ENCODE data around the gene SYNGR4. TPM values are rescaled to one million over a fixed set of nuclear protein-coding genes. Genes with fewer than 3 reads are reported as not detected.

SYNGR4 gene
- total and polyA plus RNA-seq, 9 donors = 0.17 TPM; not detected in 8

Other genes starting within 250 kb of the SYNGR4 start
- 20.4 TPM for gene LIG1, start 194.0 kb upstream of the SYNGR4 start, total RNA-seq
- gene LIG1, start 194.0 kb upstream of the SYNGR4 start, polyA plus RNA-seq (ENCODE audit: insufficient read depth in 1 of 8, insufficient read length in 8 of 8, low replicate concordance in 1 of 8) = 10 to 100 TPM; 20.2 to 37.4 (median 29.1) TPM
- 1.0 TPM for gene ZSWIM9, start 193.7 kb upstream of the SYNGR4 start, total RNA-seq
- gene ZSWIM9, start 193.7 kb upstream of the SYNGR4 start, polyA plus RNA-seq (ENCODE audit: insufficient read depth in 1 of 8, insufficient read length in 8 of 8, low replicate concordance in 1 of 8) = 1 to 10 TPM; 6.2 to 8.7 (median 7.6) TPM
- gene CARD8, start 108.5 kb upstream of the SYNGR4 start, total RNA-seq = 33.2 TPM
- 10 to 100 TPM; 29.3 to 42.6 (median 36.0) TPM for gene CARD8, start 108.5 kb upstream of the SYNGR4 start, polyA plus RNA-seq (ENCODE audit: insufficient read depth in 1 of 8, insufficient read length in 8 of 8, low replicate concordance in 1 of 8)
- 5.2 TPM for gene ZNF114, start 94.3 kb upstream of the SYNGR4 start, total RNA-seq
- 1 to 10 TPM; 1.8 to 4.5 (median 3.2) TPM for gene ZNF114, start 94.3 kb upstream of the SYNGR4 start, polyA plus RNA-seq (ENCODE audit: insufficient read depth in 1 of 8, insufficient read length in 8 of 8, low replicate concordance in 1 of 8)
- 67.4 TPM for gene EMP3, start 38.8 kb upstream of the SYNGR4 start, total RNA-seq
- 100 to 1,000 TPM; 121 to 166 (median 144) TPM for gene EMP3, start 38.8 kb upstream of the SYNGR4 start, polyA plus RNA-seq (ENCODE audit: insufficient read depth in 1 of 8, insufficient read length in 8 of 8, low replicate concordance in 1 of 8)
- gene TMEM143, start 427 bp upstream of the SYNGR4 start, total RNA-seq = 4.1 TPM
- 10 to 100 TPM in 7 of 8 donors, 1 to 10 TPM in 1; 8.0 to 17.4 (median 15.0) TPM for gene TMEM143, start 427 bp upstream of the SYNGR4 start, polyA plus RNA-seq (ENCODE audit: insufficient read depth in 1 of 8, insufficient read length in 8 of 8, low replicate concordance in 1 of 8)
- gene KDELR1, start 27.2 kb downstream of the SYNGR4 start, total RNA-seq = 57.5 TPM
- gene KDELR1, start 27.2 kb downstream of the SYNGR4 start, polyA plus RNA-seq (ENCODE audit: insufficient read depth in 1 of 8, insufficient read length in 8 of 8, low replicate concordance in 1 of 8) = 100 to 1,000 TPM; 104 to 162 (median 129) TPM
- 0.58 TPM for gene GRIN2D, start 29.3 kb downstream of the SYNGR4 start, total RNA-seq
- 1 to 10 TPM in 7 of 8 donors, under 1 TPM in 1; 0.93 to 3.1 (median 2.1) TPM for gene GRIN2D, start 29.3 kb downstream of the SYNGR4 start, polyA plus RNA-seq (ENCODE audit: insufficient read depth in 1 of 8, insufficient read length in 8 of 8, low replicate concordance in 1 of 8)
- 21.0 TPM for gene GRWD1, start 81.6 kb downstream of the SYNGR4 start, total RNA-seq
- 10 to 100 TPM; 20.4 to 29.9 (median 25.8) TPM for gene GRWD1, start 81.6 kb downstream of the SYNGR4 start, polyA plus RNA-seq (ENCODE audit: insufficient read depth in 1 of 8, insufficient read length in 8 of 8, low replicate concordance in 1 of 8)
- gene KCNJ14, start 91.2 kb downstream of the SYNGR4 start, total RNA-seq = 0.49 TPM
- gene KCNJ14, start 91.2 kb downstream of the SYNGR4 start, polyA plus RNA-seq (ENCODE audit: insufficient read depth in 1 of 8, insufficient read length in 8 of 8, low replicate concordance in 1 of 8) = 1 to 10 TPM in 2 of 8 donors, under 1 TPM in 6; 0.48 to 1.2 (median 0.92) TPM
- 24.2 TPM for gene CYTH2, start 105.0 kb downstream of the SYNGR4 start, total RNA-seq
- 10 to 100 TPM; 37.4 to 54.5 (median 45.1) TPM for gene CYTH2, start 105.0 kb downstream of the SYNGR4 start, polyA plus RNA-seq (ENCODE audit: insufficient read depth in 1 of 8, insufficient read length in 8 of 8, low replicate concordance in 1 of 8)
- gene LMTK3, start 147.5 kb downstream of the SYNGR4 start, total RNA-seq = 0.04 TPM
- gene LMTK3, start 147.5 kb downstream of the SYNGR4 start, polyA plus RNA-seq (ENCODE audit: insufficient read depth in 1 of 8, insufficient read length in 8 of 8, low replicate concordance in 1 of 8) = under 1 TPM in 7 of 8 donors, not detected in 1; 0.03 to 0.39 (median 0.18) TPM
- 0.13 TPM for gene SULT2B1, start 187.8 kb downstream of the SYNGR4 start, total RNA-seq
- gene SULT2B1, start 187.8 kb downstream of the SYNGR4 start, polyA plus RNA-seq (ENCODE audit: insufficient read depth in 1 of 8, insufficient read length in 8 of 8, low replicate concordance in 1 of 8) = 1 to 10 TPM in 1 of 8 donors, under 1 TPM in 6, not detected in 1; 0.11 to 2.9 (median 0.27) TPM
- gene SPACA4, start 242.4 kb downstream of the SYNGR4 start, total RNA-seq = not detected
- not detected for gene SPACA4, start 242.4 kb downstream of the SYNGR4 start, polyA plus RNA-seq (ENCODE audit: insufficient read depth in 1 of 8, insufficient read length in 8 of 8, low replicate concordance in 1 of 8)

Data from muscle of leg (tissue), 9 donors.